CD14-positive monocyte (primary cell): Measurements from ENCODE around the gene SLC25A21. TPM values are rescaled to one million over a fixed set of nuclear protein-coding genes. Genes with fewer than 3 reads are reported as not detected.

Experiments used
- DNase-seq, 3 donors: peaks; one replicate each; pipeline ENCODE4 v3.0.0-alpha.2; 2011 to 2022
- H2AFZ ChIP-seq: 2 replicates; pipeline ENCODE4 v1.6.0; 2012; ENCODE audit warnings: mild to moderate bottlenecking, low read depth, low read length, inconsistent platforms; ENCODE audit not compliant: insufficient read depth, poor library complexity, severe bottlenecking
- H3K27ac ChIP-seq, 2 donors: 1 replicate in 1 of 2; 2 replicates in 1 of 2; pipeline ENCODE4 v1.5.1; 2012 to 2013; ENCODE audit warnings: low read length in 2 of 2, control low read depth in 1 of 2, inconsistent platforms in 1 of 2, low read depth in 1 of 2, mild to moderate bottlenecking in 1 of 2
- H3K27me3 ChIP-seq, 2 donors: one replicate each; pipeline versions ENCODE4 v1.6.0 to v1.6.1; 2011 to 2013; ENCODE audit warnings: low read length in 2 of 2; ENCODE audit not compliant: control insufficient read depth in 2 of 2, insufficient read depth in 2 of 2
- H3K36me3 ChIP-seq, 2 donors: replicated peaks in 1 of 2; 1 replicate in 1 of 2; 2 replicates in 1 of 2; pipeline versions ENCODE4 v1.5.1 to v1.6.1; 2012 to 2013; ENCODE audit warnings: low read length in 2 of 2, control low read depth in 1 of 2, inconsistent platforms in 1 of 2, mild to moderate bottlenecking in 1 of 2; ENCODE audit not compliant: insufficient read depth in 2 of 2, control insufficient read depth in 1 of 2
- H3K4me1 ChIP-seq, 2 donors: 1 replicate in 1 of 2; 2 replicates in 1 of 2; pipeline versions ENCODE4 v1.5.1 to v1.6.1; 2012 to 2013; ENCODE audit warnings: low read length in 2 of 2, control low read depth in 1 of 2, inconsistent platforms in 1 of 2, mild to moderate bottlenecking in 1 of 2, moderate library complexity in 1 of 2; ENCODE audit not compliant: insufficient read depth in 2 of 2, control insufficient read depth in 1 of 2
- H3K4me2 ChIP-seq: replicated peaks from 2 replicates; pipeline ENCODE3; 2012; ENCODE audit warnings: low read length, moderate library complexity, mild to moderate bottlenecking; ENCODE audit not compliant: poor library complexity, severe bottlenecking; ENCODE audit errors: extremely low read depth
- H3K4me3 ChIP-seq, 3 experiments: fragments of 200-600 bp in 1 of 3; sonication (generic) in 1 of 3; replicated peaks in 1 of 3; 1 replicate in 2 of 3; 2 replicates in 1 of 3; pipeline ENCODE4 v1.5.1; 2011 to 2013; ENCODE audit warnings: low read length in 3 of 3, mild to moderate bottlenecking in 3 of 3, control low read depth in 2 of 3, low read depth in 2 of 3, inconsistent platforms in 1 of 3, moderate library complexity in 1 of 3
- H3K79me2 ChIP-seq: 2 replicates; pipeline ENCODE4 v1.6.0; 2012; ENCODE audit warnings: mild to moderate bottlenecking, control low read depth, inconsistent platforms, low read length, moderate library complexity; ENCODE audit not compliant: insufficient read depth
- H3K9ac ChIP-seq: 2 replicates; pipeline ENCODE4 v1.6.0; 2017; ENCODE audit warnings: low read length, mild to moderate bottlenecking; ENCODE audit not compliant: insufficient read depth, poor library complexity, severe bottlenecking
- H3K9me3 ChIP-seq, 2 donors: replicated peaks in 1 of 2; 1 replicate in 1 of 2; 2 replicates in 1 of 2; pipeline versions ENCODE4 v1.5.1 to v1.6.1; 2012 to 2013; ENCODE audit warnings: low read length in 2 of 2, control low read depth in 1 of 2; ENCODE audit not compliant: control insufficient read depth in 1 of 2, insufficient read depth in 1 of 2
- H4K20me1 ChIP-seq: 2 replicates; pipeline ENCODE4 v1.6.0; 2012; ENCODE audit warnings: mild to moderate bottlenecking, low read length, control low read depth, moderate library complexity; ENCODE audit not compliant: insufficient read depth
- H3K27ac Mint-ChIP-seq, 7 donors: one replicate each; pipeline ENCODE4 v1.8.0; 2020; ENCODE audit warnings: mild to moderate bottlenecking in 7 of 7, mixed read lengths in 7 of 7, moderate library complexity in 6 of 7, inconsistent platforms in 2 of 7
- H3K27me3 Mint-ChIP-seq, 3 donors: one replicate each; pipeline ENCODE4 v1.8.0; 2021 to 2022; ENCODE audit warnings: low read depth in 3 of 3, mild to moderate bottlenecking in 3 of 3, mixed read lengths in 3 of 3, moderate library complexity in 3 of 3, inconsistent platforms in 1 of 3
- H3K36me3 Mint-ChIP-seq, 2 donors: one replicate each; pipeline ENCODE4 v1.8.0; 2020; ENCODE audit warnings: mixed read lengths in 2 of 2, inconsistent platforms in 1 of 2, mild to moderate bottlenecking in 1 of 2
- H3K4me1 Mint-ChIP-seq: one replicate; pipeline ENCODE4 v1.8.0; 2020; ENCODE audit warnings: mild to moderate bottlenecking, mixed read lengths
- H3K4me3 Mint-ChIP-seq, 2 donors: one replicate each; pipeline ENCODE4 v1.8.0; 2020; ENCODE audit warnings: mild to moderate bottlenecking in 2 of 2, mixed read lengths in 2 of 2, moderate library complexity in 1 of 2
- H3K9me3 Mint-ChIP-seq, 7 donors: one replicate each; pipeline ENCODE4 v1.8.0; 2020 to 2022; ENCODE audit warnings: mixed read lengths in 7 of 7, mild to moderate bottlenecking in 6 of 7, moderate library complexity in 6 of 7, inconsistent platforms in 2 of 7
- WGBS: methylation state at CpG from one replicate; pipeline ENCODE4 v1.1.5; 2013; ENCODE audit warnings: missing lambda C conversion rate; ENCODE audit not compliant: insufficient coverage; 5-methylcytosine and 5-hydroxymethylcytosine counted together
- intact Hi-C, 2 donors: fragments of 100-400 bp; cut with micrococcal nuclease; formaldehyde crosslinking; loops; one replicate each; pipeline versions ENCODE4 v1.15.0 to v1.15.1; 2023
- polyA plus RNA-seq, 3 donors: library from polyadenylated mRNA; depleted of rRNA in 1 of 3; unstranded in 2 of 3; stranded (reverse) in 1 of 3; fragments of 300-500 nt in 2 of 3; fragments of >200 nt in 1 of 3; fragmentation: Illumina TruSeq in 2 of 3; gene quantifications; 1 replicate in 2 of 3; 2 replicates in 1 of 3; pipeline ENCODE4 v1.2.3, GENCODE V29; 2012 to 2021
- TF ChIP-seq, protein P1 (sequence below): fragments of 200-600 bp; IDR thresholded peaks from one replicate; pipeline ENCODE4 v1.8.0; 2022; ENCODE audit warnings: antibody characterized with exemption, mild to moderate bottlenecking

SLC25A21 gene
- polyA plus RNA-seq, 3 donors: not detected

DNA sequence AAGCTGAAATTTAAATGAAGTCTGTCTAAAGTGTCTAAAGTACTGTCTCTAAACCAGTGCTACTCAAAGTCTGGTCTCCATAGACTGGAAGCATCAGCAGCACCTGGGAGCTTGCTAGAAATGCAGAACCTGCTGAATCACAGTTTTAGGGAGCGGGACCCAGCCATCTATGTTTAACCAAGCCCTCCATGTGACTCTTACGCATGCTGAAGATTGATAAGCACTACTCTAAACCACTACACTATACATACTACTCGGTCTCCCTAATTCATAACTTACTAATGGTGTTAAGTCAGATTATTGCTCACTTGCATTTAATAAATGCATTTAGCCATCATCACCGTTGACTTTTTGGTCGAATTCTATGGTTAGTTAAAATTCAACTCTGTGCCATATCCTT is 88.8 kb downstream of the SLC25A21 start:
- Mint-ChIP-seq H3K27ac (no peak overlapping the region), H3K4me3 (no peak overlapping the region), H3K9me3 (peaks cover 0 to 2% (median 0%) of the 10 kb centered on the region in 7 donors), H3K4me1 (no peaks in the 10 kb centered on the region), H3K36me3 (no peaks in the 10 kb centered on the region), H3K27me3 (no peaks in the 10 kb centered on the region)
- intact Hi-C loops: no loop called here
- Histone ChIP-seq H3K4me2 (no peak overlapping the region), H3K27ac (no peak overlapping the region), H4K20me1 (no peaks in the 10 kb centered on the region), H3K27me3 (no peaks in the 10 kb centered on the region), H3K4me3 (no peak overlapping the region), H3K9me3 (no peaks in the 10 kb centered on the region), H3K9ac (no peak overlapping the region), H3K79me2 (no peaks in the 10 kb centered on the region), H2AFZ (no peak overlapping the region), H3K36me3 (no peaks in the 10 kb centered on the region), H3K4me1 (no peaks in the 10 kb centered on the region)
- TF ChIP-seq, protein P1, sequence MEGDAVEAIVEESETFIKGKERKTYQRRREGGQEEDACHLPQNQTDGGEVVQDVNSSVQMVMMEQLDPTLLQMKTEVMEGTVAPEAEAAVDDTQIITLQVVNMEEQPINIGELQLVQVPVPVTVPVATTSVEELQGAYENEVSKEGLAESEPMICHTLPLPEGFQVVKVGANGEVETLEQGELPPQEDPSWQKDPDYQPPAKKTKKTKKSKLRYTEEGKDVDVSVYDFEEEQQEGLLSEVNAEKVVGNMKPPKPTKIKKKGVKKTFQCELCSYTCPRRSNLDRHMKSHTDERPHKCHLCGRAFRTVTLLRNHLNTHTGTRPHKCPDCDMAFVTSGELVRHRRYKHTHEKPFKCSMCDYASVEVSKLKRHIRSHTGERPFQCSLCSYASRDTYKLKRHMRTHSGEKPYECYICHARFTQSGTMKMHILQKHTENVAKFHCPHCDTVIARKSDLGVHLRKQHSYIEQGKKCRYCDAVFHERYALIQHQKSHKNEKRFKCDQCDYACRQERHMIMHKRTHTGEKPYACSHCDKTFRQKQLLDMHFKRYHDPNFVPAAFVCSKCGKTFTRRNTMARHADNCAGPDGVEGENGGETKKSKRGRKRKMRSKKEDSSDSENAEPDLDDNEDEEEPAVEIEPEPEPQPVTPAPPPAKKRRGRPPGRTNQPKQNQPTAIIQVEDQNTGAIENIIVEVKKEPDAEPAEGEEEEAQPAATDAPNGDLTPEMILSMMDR: no peak
- DNase-seq: no peak
- 83% methylated on average over 1 of the region's 5 CpGs for WGBS

DNA sequence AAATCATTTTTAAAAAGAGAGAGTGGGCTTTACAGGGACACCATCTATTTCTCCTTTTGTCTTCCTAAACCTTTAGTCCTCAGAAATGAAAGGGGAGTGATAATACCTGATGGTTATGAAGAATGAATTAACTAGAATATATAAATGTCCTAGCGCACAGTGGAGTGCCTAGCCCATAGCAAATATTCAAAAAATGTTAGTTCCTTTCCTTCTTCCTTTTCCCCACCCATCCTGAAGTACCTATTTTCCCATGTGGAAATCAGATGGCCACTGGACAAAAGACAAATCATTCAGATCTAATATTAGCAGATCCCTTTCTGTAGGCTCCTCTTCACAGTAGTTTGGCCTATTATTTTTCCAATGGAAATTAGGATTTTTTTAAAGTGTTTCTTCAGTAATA is 90.0 kb downstream of the SLC25A21 start:
- Histone ChIP-seq H3K36me3 (no peaks in the 10 kb centered on the region), H3K4me1 (no peaks in the 10 kb centered on the region), H3K27me3 (no peaks in the 10 kb centered on the region), H3K4me2 (no peak overlapping the region), H3K9me3 (no peaks in the 10 kb centered on the region), H3K79me2 (no peaks in the 10 kb centered on the region), H3K27ac (no peak overlapping the region), H2AFZ (no peak overlapping the region), H4K20me1 (no peaks in the 10 kb centered on the region), H3K4me3 (no peak overlapping the region), H3K9ac (no peak overlapping the region)
- intact Hi-C loops: no loop called here
- WGBS: no CpG with 5 or more reads among the region's 1 CpG
- Mint-ChIP-seq H3K27ac (no peak overlapping the region), H3K4me3 (no peak overlapping the region), H3K4me1 (no peaks in the 10 kb centered on the region), H3K36me3 (no peaks in the 10 kb centered on the region), H3K27me3 (no peaks in the 10 kb centered on the region), H3K9me3 (peaks cover 0 to 2% (median 0%) of the 10 kb centered on the region in 7 donors)
- TF ChIP-seq, protein P1: no peak
- DNase-seq: no peak
